Measurements from ENCODE around the gene AUNIP. TPM values are rescaled to one million over a fixed set of nuclear protein-coding genes. Genes with fewer than 3 reads are reported as not detected.
A peak's percentile ranks its signal among the peaks of the same experiment; 100 is the strongest.

Gene AUNIP
- total RNA-seq, 3 donors from 2014 or later (not counting 1 experiment from before 2014, with no cell fraction given), result 0.16 to 0.50 (median 0.20) TPM

DNA sequence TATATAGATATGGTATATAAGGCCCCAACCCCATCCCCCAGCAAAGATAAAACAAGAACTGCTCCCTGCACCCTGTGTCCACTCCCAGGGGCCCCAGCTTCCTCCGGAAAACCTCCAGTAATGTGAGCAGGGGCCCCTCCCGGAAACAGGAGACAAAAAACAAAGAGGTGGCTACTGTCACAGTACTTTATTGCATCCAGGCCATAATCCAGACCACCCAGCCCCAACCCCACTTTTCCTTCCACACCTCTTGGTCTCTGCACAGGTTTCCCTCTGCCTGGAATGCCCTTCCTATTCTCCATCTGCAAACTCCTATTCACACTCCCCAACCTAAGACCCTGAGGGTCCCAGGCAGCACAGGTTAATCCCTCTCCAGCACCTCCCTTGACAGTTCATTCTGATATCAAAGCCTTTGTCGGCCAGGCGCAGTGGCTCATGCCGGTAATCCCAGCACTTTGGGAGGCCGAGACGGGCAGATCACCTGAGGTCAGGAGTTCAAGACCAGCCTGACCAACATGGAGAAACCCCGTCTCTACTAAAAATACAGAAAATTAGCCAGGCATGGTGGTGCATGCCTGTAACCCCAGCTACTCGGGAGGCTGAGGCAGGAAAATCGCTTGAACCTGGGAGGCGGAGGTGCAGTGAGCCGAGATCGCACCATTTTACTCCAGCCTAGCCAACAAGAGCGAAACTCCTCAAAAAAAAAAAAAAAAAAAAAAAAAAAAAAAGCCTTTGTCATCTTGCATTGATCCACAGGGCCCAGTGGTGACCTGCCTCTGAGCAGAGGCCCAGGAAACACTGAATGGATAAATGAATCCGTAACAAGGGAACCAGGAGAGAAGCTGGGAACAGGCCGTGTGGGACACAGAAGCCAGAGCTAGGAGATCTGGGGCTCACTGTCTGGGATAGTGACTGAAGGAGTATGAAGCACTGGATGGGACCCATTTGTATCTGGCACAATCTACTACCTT, 2.3 kb upstream of the AUNIP start:
- Histone ChIP-seq H3K27me3 (ENCODE audit: control insufficient read depth, insufficient read depth, low read length) (no peaks in the 10 kb centered on the region), H3K4me3 (ENCODE audit: low read length) (no peak overlapping the region), H3K27ac (ENCODE audit: low read length) (no peak overlapping the region), H3K36me3 (ENCODE audit: control insufficient read depth, insufficient read depth, low read length) (no peaks in the 10 kb centered on the region), H3K4me1 (ENCODE audit: control insufficient read depth, insufficient read depth, low read length) (peaks cover 31% of the 10 kb centered on the region), H3K9me3 (ENCODE audit: control insufficient read depth, insufficient read depth, low read length) (no peaks in the 10 kb centered on the region)
- Mint-ChIP-seq H3K9me3 (no peaks in the 10 kb centered on the region), H3K27ac (peak overlapping the region in 1 of 2 donors; percentile 79), H3K27me3 (ENCODE audit: low read depth in 2 of 2) (no peaks in the 10 kb centered on the region), H3K4me1 (peaks cover 21 to 27% of the 10 kb centered on the region in 2 donors), H3K36me3 (no peaks in the 10 kb centered on the region), H3K4me3 (no peak overlapping the region)
- DNase-seq, result no peak
- TF ChIP-seq, protein P1, sequence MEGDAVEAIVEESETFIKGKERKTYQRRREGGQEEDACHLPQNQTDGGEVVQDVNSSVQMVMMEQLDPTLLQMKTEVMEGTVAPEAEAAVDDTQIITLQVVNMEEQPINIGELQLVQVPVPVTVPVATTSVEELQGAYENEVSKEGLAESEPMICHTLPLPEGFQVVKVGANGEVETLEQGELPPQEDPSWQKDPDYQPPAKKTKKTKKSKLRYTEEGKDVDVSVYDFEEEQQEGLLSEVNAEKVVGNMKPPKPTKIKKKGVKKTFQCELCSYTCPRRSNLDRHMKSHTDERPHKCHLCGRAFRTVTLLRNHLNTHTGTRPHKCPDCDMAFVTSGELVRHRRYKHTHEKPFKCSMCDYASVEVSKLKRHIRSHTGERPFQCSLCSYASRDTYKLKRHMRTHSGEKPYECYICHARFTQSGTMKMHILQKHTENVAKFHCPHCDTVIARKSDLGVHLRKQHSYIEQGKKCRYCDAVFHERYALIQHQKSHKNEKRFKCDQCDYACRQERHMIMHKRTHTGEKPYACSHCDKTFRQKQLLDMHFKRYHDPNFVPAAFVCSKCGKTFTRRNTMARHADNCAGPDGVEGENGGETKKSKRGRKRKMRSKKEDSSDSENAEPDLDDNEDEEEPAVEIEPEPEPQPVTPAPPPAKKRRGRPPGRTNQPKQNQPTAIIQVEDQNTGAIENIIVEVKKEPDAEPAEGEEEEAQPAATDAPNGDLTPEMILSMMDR (IDR thresholded peaks at IDR 0.05), result no peak
- intact Hi-C loops (cut with micrococcal nuclease), result no loop called here
- no peak for ATAC-seq
- WGBS (ENCODE audit: insufficient coverage), result 65% methylated on average over 16 of the region's 16 CpGs

DNA sequence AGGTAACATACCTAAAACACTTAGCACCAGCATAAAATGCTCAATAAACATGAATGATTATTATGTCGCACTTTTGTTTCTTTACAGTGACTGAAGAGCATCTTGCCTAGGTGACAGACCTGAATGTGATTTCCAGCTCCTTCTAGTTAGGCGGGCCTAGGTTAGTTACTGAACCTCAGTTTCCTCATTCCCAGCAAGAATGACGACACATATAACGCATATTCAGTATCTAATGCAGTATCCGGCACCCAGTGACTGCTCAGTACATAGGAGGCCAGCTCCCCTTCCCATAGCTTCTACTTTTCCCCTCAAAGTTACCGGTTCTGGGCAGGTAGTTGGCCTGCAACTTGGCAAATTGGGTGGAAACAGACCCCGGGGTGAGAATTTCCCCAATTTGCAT, 763 bp downstream of the AUNIP start:
- H3K36me3 Mint-ChIP-seq, result no peaks in the 10 kb centered on the region
- Histone ChIP-seq H3K4me1 (ENCODE audit: control insufficient read depth, insufficient read depth, low read length) (peaks cover 31% of the 10 kb centered on the region), H3K4me3 (ENCODE audit: low read length) (no peak overlapping the region), H3K36me3 (ENCODE audit: control insufficient read depth, insufficient read depth, low read length) (no peaks in the 10 kb centered on the region), H3K27me3 (ENCODE audit: control insufficient read depth, insufficient read depth, low read length) (no peaks in the 10 kb centered on the region), H3K9me3 (ENCODE audit: control insufficient read depth, insufficient read depth, low read length) (no peaks in the 10 kb centered on the region), H3K27ac (ENCODE audit: low read length) (no peak overlapping the region)
- H3K4me3 Mint-ChIP-seq, result peak overlapping the region; percentile 94
- intact Hi-C loops (cut with micrococcal nuclease), result no loop called here
- 61% methylated on average over 7 of the region's 7 CpGs for WGBS (ENCODE audit: insufficient coverage)
- DNase-seq (no peak), ATAC-seq (no peak)
- H3K4me1 Mint-ChIP-seq, result peaks cover 21 to 27% of the 10 kb centered on the region in 2 donors
- TF ChIP-seq, protein P1 (IDR thresholded peaks at IDR 0.05), result no peak
- peak overlapping the region; percentile 90 to 91 for H3K27ac Mint-ChIP-seq
- H3K27me3 Mint-ChIP-seq (ENCODE audit: low read depth in 2 of 2), result no peaks in the 10 kb centered on the region
- H3K9me3 Mint-ChIP-seq, result no peaks in the 10 kb centered on the region

DNA sequence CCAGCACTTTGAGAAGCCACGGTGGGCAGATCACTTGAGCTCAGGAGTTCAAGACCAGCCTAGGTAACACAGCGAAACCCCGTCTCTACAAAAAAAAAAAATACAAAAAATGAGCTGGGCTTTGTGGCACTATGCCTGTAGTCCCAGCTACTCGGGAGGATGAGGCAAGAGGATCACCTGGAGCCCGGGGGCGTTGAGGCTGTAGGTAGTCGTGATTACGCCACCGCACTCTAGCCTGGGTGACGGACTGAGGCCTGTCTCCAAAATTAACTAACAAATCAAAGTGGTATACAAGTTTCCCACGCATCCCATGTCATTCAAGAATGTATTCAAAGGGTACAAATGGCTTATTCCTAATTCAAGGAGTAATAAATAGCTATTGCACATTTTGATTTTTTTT, 2.4 kb downstream of the AUNIP start:
- H3K27me3 ChIP-seq (ENCODE audit: control insufficient read depth, insufficient read depth, low read length), result no peaks in the 10 kb centered on the region
- DNase-seq (no peak), ATAC-seq (no peak)
- H3K9me3 ChIP-seq (ENCODE audit: control insufficient read depth, insufficient read depth, low read length), result no peaks in the 10 kb centered on the region
- no peaks in the 10 kb centered on the region for H3K9me3 Mint-ChIP-seq
- H3K4me3 ChIP-seq (ENCODE audit: low read length), result no peak overlapping the region
- no peaks in the 10 kb centered on the region for H3K36me3 Mint-ChIP-seq
- H3K4me1 Mint-ChIP-seq, result peaks cover 21 to 27% of the 10 kb centered on the region in 2 donors
- TF ChIP-seq, protein P1 (IDR thresholded peaks at IDR 0.05), result no peak
- H3K4me3 Mint-ChIP-seq, result no peak overlapping the region
- WGBS (ENCODE audit: insufficient coverage), result 97% methylated on average over 10 of the region's 11 CpGs
- no peak overlapping the region for H3K27ac ChIP-seq (ENCODE audit: low read length)
- no peaks in the 10 kb centered on the region for H3K36me3 ChIP-seq (ENCODE audit: control insufficient read depth, insufficient read depth, low read length)
- H3K27ac Mint-ChIP-seq, result no peak overlapping the region
- peaks cover 27% of the 10 kb centered on the region for H3K4me1 ChIP-seq (ENCODE audit: control insufficient read depth, insufficient read depth, low read length)
- intact Hi-C loops (cut with micrococcal nuclease), result no loop called here
- H3K27me3 Mint-ChIP-seq (ENCODE audit: low read depth in 2 of 2), result no peaks in the 10 kb centered on the region

All from natural killer cell (primary cell).